Chondrocyte (in vitro differentiated cells): ENCODE data around the gene PARN. TPM values are rescaled to one million over a fixed set of nuclear protein-coding genes. Genes with fewer than 3 reads are reported as not detected.
A peak's percentile ranks its signal among the peaks of the same experiment; 100 is the strongest.
"Not testable (repeated sequence)": the region's sequence is repeated elsewhere in the genome, so short reads cannot be mapped to it uniquely, and the experiment has no call there.

ENCODE experiments used
- DNase-seq: peaks from one replicate; pipeline ENCODE4 v3.0.0; 2021; ENCODE audit warnings: mixed read lengths, low spot score
- H3K27ac Mint-ChIP-seq: one replicate; pipeline ENCODE4 v1.8.0; 2021; ENCODE audit warnings: mild to moderate bottlenecking, moderate library complexity, mixed read lengths; ENCODE audit not compliant: unreplicated experiment
- H3K27me3 Mint-ChIP-seq: 2 replicates; pipeline ENCODE4 v1.8.0; 2021; ENCODE audit warnings: low read depth, mixed read lengths
- H3K36me3 Mint-ChIP-seq: 2 replicates; pipeline ENCODE4 v1.8.0; 2021; ENCODE audit warnings: low read depth, mixed read lengths
- H3K4me1 Mint-ChIP-seq: 2 replicates; pipeline ENCODE4 v1.8.0; 2021; ENCODE audit warnings: low read depth, mild to moderate bottlenecking, mixed read lengths
- H3K4me3 Mint-ChIP-seq: one replicate; pipeline ENCODE4 v1.8.0; 2021; ENCODE audit warnings: mild to moderate bottlenecking, moderate library complexity, mixed read lengths; ENCODE audit not compliant: unreplicated experiment
- H3K9me3 Mint-ChIP-seq: 2 replicates; pipeline ENCODE4 v1.8.0; 2021; ENCODE audit warnings: low read depth, mixed read lengths
- CTCF ChIP-seq: fragments of 200-600 bp; sonication (generic); IDR thresholded peaks from 2 replicates; pipeline ENCODE4 v1.5.0; 2021; ENCODE audit warnings: antibody characterized with exemption, mild to moderate bottlenecking, moderate library complexity
- total RNA-seq: library from RNA; stranded (reverse); gene quantifications from 3 replicates; pipeline ENCODE4 v1.2.1, GENCODE V29; 2021

PARN gene
- total RNA-seq, 1 donor from 2014 or later, result 24.1 TPM

DNA sequence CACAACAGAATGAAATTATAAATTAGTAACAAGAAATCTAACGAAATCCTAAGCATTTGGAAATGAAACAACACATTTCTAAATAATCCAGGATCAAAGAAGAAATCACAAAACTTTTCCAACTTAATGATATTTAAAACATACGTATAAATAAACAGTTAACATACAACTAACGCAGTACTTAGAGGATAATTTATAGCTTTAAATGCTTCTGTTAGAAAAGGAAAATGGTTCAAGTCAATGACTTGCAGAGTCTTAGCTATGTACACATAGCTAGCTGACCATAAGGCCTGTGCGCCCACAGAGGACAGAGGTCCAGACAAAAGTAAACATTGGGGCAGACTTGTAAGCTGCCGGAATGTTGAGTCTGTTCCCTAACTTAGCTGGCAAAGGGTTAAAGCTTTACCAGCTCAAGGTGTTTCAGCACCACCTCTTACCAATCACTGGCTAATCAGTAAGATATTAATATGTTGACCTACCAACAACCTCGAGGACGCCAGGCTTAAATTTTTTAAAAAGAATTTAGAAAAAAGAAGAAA, 84.6 kb downstream of the PARN start:
- Mint-ChIP-seq H3K4me1 (peaks cover 17% of the 10 kb centered on the region), H3K36me3 (peaks cover 21% of the 10 kb centered on the region)

DNA sequence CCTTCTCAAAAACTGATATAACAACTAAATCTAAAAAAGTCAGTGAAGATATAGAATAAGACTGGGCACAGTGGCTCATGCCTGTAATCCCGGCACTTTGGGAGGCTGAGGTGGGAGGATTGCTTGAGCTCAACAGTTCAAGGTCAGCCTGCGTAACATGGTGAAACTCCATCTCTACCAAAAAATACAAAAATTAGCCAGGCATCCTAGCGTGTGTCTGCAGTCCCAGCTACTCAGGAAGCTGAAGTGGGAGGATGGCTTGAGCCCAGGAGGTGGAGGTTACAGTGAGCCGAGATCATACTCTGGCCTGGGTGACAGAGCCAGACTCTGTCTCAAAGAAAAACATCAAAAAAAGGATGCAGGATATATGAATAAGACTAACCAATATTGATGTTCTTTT, 85.2 kb downstream of the PARN start:
- H3K4me3 Mint-ChIP-seq, H3K9me3 Mint-ChIP-seq, H3K27me3 Mint-ChIP-seq, DNase-seq: not testable (repeated sequence)
- peak overlapping the region; percentile 9 for H3K27ac Mint-ChIP-seq
- H3K4me1 Mint-ChIP-seq, result peaks cover 21% of the 10 kb centered on the region
- H3K36me3 Mint-ChIP-seq, result peaks cover 21% of the 10 kb centered on the region

More for the DNA sequence above, 84.6 kb downstream of the PARN start:
- Mint-ChIP-seq H3K4me3 (no peak overlapping the region), H3K27ac (no peak overlapping the region), H3K9me3 (peaks cover 8% of the 10 kb centered on the region), H3K27me3 (no peaks in the 10 kb centered on the region)
- no peak for TF ChIP-seq CTCF
- no peak for DNase-seq

- H3K9me3 Mint-ChIP-seq, result peaks cover 8% of the 10 kb centered on the region
- no peak for TF ChIP-seq CTCF
- peaks cover 37% of the 10 kb centered on the region for H3K4me1 Mint-ChIP-seq
- H3K4me3 Mint-ChIP-seq, result no peak overlapping the region
- DNase-seq, result no peak
- H3K36me3 Mint-ChIP-seq, result peaks cover 21% of the 10 kb centered on the region
- peak overlapping the region; percentile 27 for H3K27ac Mint-ChIP-seq
- no peaks in the 10 kb centered on the region for H3K27me3 Mint-ChIP-seq
Measured at GRCh38 chr16:14539631-14540030, 90.4 kb downstream of the PARN start.

- H3K36me3 Mint-ChIP-seq, result peaks cover 20% of the 10 kb centered on the region
- peak overlapping the region; percentile 27 for H3K27ac Mint-ChIP-seq
- DNase-seq, result no peak
- no peak for TF ChIP-seq CTCF
- no peaks in the 10 kb centered on the region for H3K27me3 Mint-ChIP-seq
- H3K9me3 Mint-ChIP-seq, result peaks cover 8% of the 10 kb centered on the region
- H3K4me3 Mint-ChIP-seq, result no peak overlapping the region
- H3K4me1 Mint-ChIP-seq, result peaks cover 38% of the 10 kb centered on the region
Measured at GRCh38 chr16:14539156-14539555, 90.9 kb downstream of the PARN start.

DNA sequence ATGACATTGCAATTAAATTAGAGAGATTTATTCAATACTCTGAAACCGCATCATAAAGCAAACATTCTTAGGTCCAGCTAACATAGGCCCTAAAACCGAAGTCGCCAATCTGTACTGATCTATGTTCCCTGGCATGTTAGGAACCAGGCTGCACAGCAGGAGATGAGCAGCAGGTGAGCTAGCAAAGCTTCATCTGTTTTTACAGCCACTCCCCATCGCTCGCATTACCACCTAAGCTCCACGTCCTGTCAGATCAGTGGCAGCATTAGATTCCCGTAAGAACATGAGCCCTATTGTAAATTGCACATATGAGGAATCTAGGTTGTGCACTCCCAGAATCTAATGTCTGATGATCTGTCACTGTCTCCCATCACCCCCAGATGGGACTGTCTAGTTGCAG, 91.5 kb downstream of the PARN start:
- Mint-ChIP-seq H3K9me3 (peaks cover 8% of the 10 kb centered on the region), H3K27me3 (no peaks in the 10 kb centered on the region), H3K27ac (no peak overlapping the region), H3K4me1 (peaks cover 38% of the 10 kb centered on the region), H3K36me3 (peaks cover 17% of the 10 kb centered on the region), H3K4me3 (no peak overlapping the region)
- DNase-seq, result no peak
- no peak for TF ChIP-seq CTCF

- Mint-ChIP-seq H3K4me1 (peaks cover 29% of the 10 kb centered on the region), H3K4me3 (no peak overlapping the region), H3K27ac (no peak overlapping the region), H3K36me3 (peaks cover 2% of the 10 kb centered on the region), H3K27me3 (no peaks in the 10 kb centered on the region), H3K9me3 (no peaks in the 10 kb centered on the region)
- DNase-seq, result no peak
- no peak for TF ChIP-seq CTCF
Measured at GRCh38 chr16:14531613-14532012, 98.4 kb downstream of the PARN start.
